Occipital lobe (tissue), 2 donors: ENCODE data around the gene TWIST1. TPM values are rescaled to one million over a fixed set of nuclear protein-coding genes. Genes with fewer than 3 reads are reported as not detected.

Experiments
- DNase-seq: peaks from one replicate; lab custom pipeline; 2025; lab: John Stamatoyannopoulos, UW
- total RNA-seq: library from RNA; depleted of rRNA; stranded (reverse); fragments of >200 nt; gene quantifications from one replicate; pipeline ENCODE4 v1.2.3, GENCODE V29; 2014

The TWIST1 gene
- total RNA-seq, 1 donor from 2014 or later, result 0.62 TPM

GRCh38 chr7:19113855-19114550, 3.4 kb downstream of the TWIST1 start:
- DNase-seq, result no peak

GRCh38 chr7:19113002-19113350, 4.5 kb downstream of the TWIST1 start:
- DNase-seq, result no peak

GRCh38 chr7:19112274-19113001, 5.0 kb downstream of the TWIST1 start:
- no peak for DNase-seq

GRCh38 chr7:19111474-19112273, 5.8 kb downstream of the TWIST1 start:
- DNase-seq, result no peak

GRCh38 chr7:19110776-19111175, 6.7 kb downstream of the TWIST1 start:
- no peak for DNase-seq

- no peak for DNase-seq
Measured at GRCh38 chr7:19110026-19110730, 7.3 kb downstream of the TWIST1 start.

GRCh38 chr7:19109000-19109946, 8.2 kb downstream of the TWIST1 start:
- DNase-seq, result no peak

GRCh38 chr7:19107356-19108146, 9.9 kb downstream of the TWIST1 start:
- DNase-seq, result no peak

GRCh38 chr7:19107081-19107355, 10.4 kb downstream of the TWIST1 start:
- DNase-seq, result no peak

- no peak for DNase-seq
Measured at GRCh38 chr7:19106241-19107080, 11.0 kb downstream of the TWIST1 start.

GRCh38 chr7:19105546-19105945, 11.9 kb downstream of the TWIST1 start:
- no peak for DNase-seq

GRCh38 chr7:19104811-19105210, 12.6 kb downstream of the TWIST1 start:
- no peak for DNase-seq

GRCh38 chr7:19102884-19103283, 14.6 kb downstream of the TWIST1 start:
- no peak for DNase-seq

GRCh38 chr7:19101909-19102308, 15.5 kb downstream of the TWIST1 start:
- no peak for DNase-seq

GRCh38 chr7:19101472-19101871, 16.0 kb downstream of the TWIST1 start:
- no peak for DNase-seq

GRCh38 chr7:19099924-19100323, 17.5 kb downstream of the TWIST1 start:
- no peak for DNase-seq

- DNase-seq, result no peak
Measured at GRCh38 chr7:19099194-19099593, 18.2 kb downstream of the TWIST1 start.

GRCh38 chr7:19098510-19098909, 18.9 kb downstream of the TWIST1 start:
- DNase-seq, result no peak
